PC-3 (cell line): ENCODE data around the gene PDGFRA. TPM values are rescaled to one million over a fixed set of nuclear protein-coding genes. Genes with fewer than 3 reads are reported as not detected.

Source experiments
- ATAC-seq: fragments of 200-7000 bp; cut with Tn5 transposase; 2 replicates; pipeline ENCODE4 v1.9.1; 2020; ENCODE audit warnings: mild to moderate bottlenecking, moderate library complexity
- BruUV-seq: library from RNA; stranded (reverse); fragments of 400-500 nt; replicated peaks from 2 replicates; lab custom pipeline; 2021; lab: Mats Ljungman, UMichigan
- CTCF ChIA-PET: fragments of 300-600 bp; sonication (Branson Sonifier 250); formaldehyde crosslinking; loops from one replicate; lab custom pipeline; 2022; ENCODE audit warnings: antibody characterized with exemption; lab: Charles Lee
- POLR2A ChIA-PET: fragments of 300-600 bp; sonication (Branson Sonifier 250); formaldehyde crosslinking; loops from one replicate; lab custom pipeline; 2022; ENCODE audit warnings: antibody characterized with exemption; ENCODE audit not compliant: unreplicated experiment; lab: Charles Lee
- DNase-seq: peaks from one replicate; pipeline ENCODE4 v3.0.0-alpha.2; 2015
- H2AFZ ChIP-seq: fragments of 300-600 bp; sonication (generic); 2 replicates; pipeline ENCODE4 v1.6.0; 2016; ENCODE audit warnings: antibody characterized with exemption, low read length
- H3F3A ChIP-seq: fragments of 300-600 bp; sonication (generic); one replicate; pipeline ENCODE4 v1.6.0; 2017; ENCODE audit warnings: antibody characterized with exemption, low read length, control low read depth, mild to moderate bottlenecking; ENCODE audit not compliant: unreplicated experiment
- H3K27ac ChIP-seq: fragments of 300-600 bp; sonication (generic); 2 replicates; pipeline ENCODE4 v1.5.1; 2016; ENCODE audit warnings: mild to moderate bottlenecking, low read length
- H3K27me3 ChIP-seq: fragments of 300-600 bp; sonication (generic); 2 replicates; pipeline ENCODE4 v1.6.1; 2016; ENCODE audit warnings: low read length, mixed read lengths
- H3K36me3 ChIP-seq: fragments of 300-600 bp; sonication (generic); 2 replicates; pipeline ENCODE4 v1.6.1; 2016; ENCODE audit warnings: low read depth, mixed run types, low read length, mixed read lengths
- H3K4me1 ChIP-seq: fragments of 300-600 bp; sonication (generic); 2 replicates; pipeline ENCODE4 v1.5.1; 2016; ENCODE audit warnings: low read length; ENCODE audit not compliant: insufficient read depth
- H3K4me2 ChIP-seq: fragments of 300-600 bp; sonication (generic); 2 replicates; pipeline ENCODE4 v1.6.0; 2016; ENCODE audit warnings: low read length
- H3K4me3 ChIP-seq: fragments of 300-600 bp; sonication (generic); 2 replicates; pipeline ENCODE4 v1.5.1; 2016; ENCODE audit warnings: mild to moderate bottlenecking, low read length, mixed read lengths
- H3K79me2 ChIP-seq: fragments of 300-600 bp; sonication (generic); 2 replicates; pipeline ENCODE4 v1.6.1; 2017; ENCODE audit warnings: low read length, mixed read lengths
- H3K9ac ChIP-seq: fragments of 300-600 bp; sonication (generic); 2 replicates; pipeline ENCODE4 v1.6.0; 2016; ENCODE audit warnings: mild to moderate bottlenecking, low read length
- H3K9me2 ChIP-seq: fragments of 300-600 bp; sonication (generic); replicated peaks from 2 replicates; pipeline ENCODE4 v1.6.1; 2016; ENCODE audit warnings: mixed run types, low read length, mixed read lengths
- H3K9me3 ChIP-seq: fragments of 300-600 bp; sonication (generic); 2 replicates; pipeline ENCODE4 v1.6.1; 2016; ENCODE audit warnings: low read length, mixed read lengths
- H4K20me1 ChIP-seq: fragments of 300-600 bp; sonication (generic); 2 replicates; pipeline ENCODE4 v1.6.1; 2016; ENCODE audit warnings: low read length, mixed read lengths
- EZH2 ChIP-seq: fragments of 300-600 bp; sonication (generic); IDR thresholded peaks from one replicate; pipeline ENCODE4 v1.6.1; 2017; ENCODE audit warnings: antibody characterized with exemption, mild to moderate bottlenecking, low read length; ENCODE audit not compliant: unreplicated experiment
- EZH2phosphoT487 ChIP-seq: fragments of 300-600 bp; sonication (generic); IDR thresholded peaks from 2 replicates; pipeline ENCODE4 v1.6.1; 2018; ENCODE audit warnings: mild to moderate bottlenecking, antibody characterized with exemption, low read length, borderline replicate concordance
- intact Hi-C: fragments of 100-400 bp; cut with micrococcal nuclease; formaldehyde crosslinking; loops from 2 replicates; pipeline ENCODE4 v1.9.0; 2023
- total RNA-seq: library from RNA; depleted of rRNA; stranded (reverse); fragments of >200 nt; gene quantifications from 2 replicates; pipeline ENCODE4 v1.2.3, GENCODE V29; 2014
- TF ChIP-seq, protein P1 (sequence below): fragments of 300-600 bp; sonication (generic); conservative IDR thresholded peaks from 2 replicates; pipeline ENCODE4 v1.5.1; 2017; ENCODE audit warnings: antibody characterized with exemption, low read depth, mild to moderate bottlenecking, low read length

The PDGFRA gene
- total RNA-seq, 1 experiment from 2014 or later: 1.1 TPM

DNA sequence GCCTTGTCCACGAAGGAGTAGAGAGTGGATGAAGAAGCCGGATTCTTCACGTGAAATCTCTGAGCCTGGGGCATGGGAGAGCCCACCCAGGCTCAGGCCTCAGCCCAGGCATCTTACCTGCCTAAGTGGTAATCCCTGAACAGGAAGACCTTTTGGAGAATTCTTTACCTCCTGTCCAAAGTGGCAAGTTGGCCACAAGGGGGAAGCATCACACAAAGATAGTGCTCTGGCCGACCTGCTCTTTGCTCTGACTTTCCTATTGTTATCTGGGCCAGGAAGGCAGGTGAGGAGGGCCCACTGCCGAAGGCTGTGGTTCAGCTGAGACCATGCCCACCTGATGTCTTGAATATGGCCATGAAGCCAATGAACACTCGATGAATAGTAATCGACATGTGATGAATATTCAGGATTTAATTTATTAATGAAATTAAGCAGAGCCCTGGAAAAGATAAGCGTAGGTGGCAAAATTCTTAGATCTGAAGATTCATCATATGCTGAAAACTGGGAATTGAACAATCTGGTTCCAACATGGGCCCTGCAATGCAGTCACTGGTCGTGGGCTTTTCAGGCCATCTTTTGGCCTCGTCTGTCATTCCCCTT lies 93.8 kb downstream of the PDGFRA start:
- no peaks in the 10 kb centered on the region for H3K9me2 ChIP-seq
- H3K4me3 ChIP-seq: no peak overlapping the region
- H3K9me3 ChIP-seq: no peaks in the 10 kb centered on the region
- no peaks in the 10 kb centered on the region for H3K27me3 ChIP-seq
- no TSS peak for BruUV-seq
- H3K9ac ChIP-seq: no peak overlapping the region
- no peaks in the 10 kb centered on the region for H3F3A ChIP-seq
- no peaks in the 10 kb centered on the region for H3K79me2 ChIP-seq
- DNase-seq (peak; percentile 88), ATAC-seq (peak; percentile 88)
- H3K4me1 ChIP-seq: peaks cover 14% of the 10 kb centered on the region
- TF ChIP-seq, protein P1, sequence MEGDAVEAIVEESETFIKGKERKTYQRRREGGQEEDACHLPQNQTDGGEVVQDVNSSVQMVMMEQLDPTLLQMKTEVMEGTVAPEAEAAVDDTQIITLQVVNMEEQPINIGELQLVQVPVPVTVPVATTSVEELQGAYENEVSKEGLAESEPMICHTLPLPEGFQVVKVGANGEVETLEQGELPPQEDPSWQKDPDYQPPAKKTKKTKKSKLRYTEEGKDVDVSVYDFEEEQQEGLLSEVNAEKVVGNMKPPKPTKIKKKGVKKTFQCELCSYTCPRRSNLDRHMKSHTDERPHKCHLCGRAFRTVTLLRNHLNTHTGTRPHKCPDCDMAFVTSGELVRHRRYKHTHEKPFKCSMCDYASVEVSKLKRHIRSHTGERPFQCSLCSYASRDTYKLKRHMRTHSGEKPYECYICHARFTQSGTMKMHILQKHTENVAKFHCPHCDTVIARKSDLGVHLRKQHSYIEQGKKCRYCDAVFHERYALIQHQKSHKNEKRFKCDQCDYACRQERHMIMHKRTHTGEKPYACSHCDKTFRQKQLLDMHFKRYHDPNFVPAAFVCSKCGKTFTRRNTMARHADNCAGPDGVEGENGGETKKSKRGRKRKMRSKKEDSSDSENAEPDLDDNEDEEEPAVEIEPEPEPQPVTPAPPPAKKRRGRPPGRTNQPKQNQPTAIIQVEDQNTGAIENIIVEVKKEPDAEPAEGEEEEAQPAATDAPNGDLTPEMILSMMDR: peak; percentile 96
- TF ChIP-seq EZH2 (no peak), EZH2phosphoT487 (no peak)
- POLR2A ChIA-PET: no interaction called here
- H2AFZ ChIP-seq: 0 out of 2 replicates have a peak overlapping the region, but pooled peaks have one; percentile 1
- CTCF ChIA-PET: no interaction called here
- no peak overlapping the region for H3K27ac ChIP-seq
- H3K4me2 ChIP-seq: no peak overlapping the region
- H4K20me1 ChIP-seq: no peaks in the 10 kb centered on the region
- intact Hi-C loops: loop anchor here (1.0 to 5.0 kb wide), 5 partner anchors 110 to 1414 kb away; no protein-coding TSS in a partner anchor
- H3K36me3 ChIP-seq: no peaks in the 10 kb centered on the region

DNA sequence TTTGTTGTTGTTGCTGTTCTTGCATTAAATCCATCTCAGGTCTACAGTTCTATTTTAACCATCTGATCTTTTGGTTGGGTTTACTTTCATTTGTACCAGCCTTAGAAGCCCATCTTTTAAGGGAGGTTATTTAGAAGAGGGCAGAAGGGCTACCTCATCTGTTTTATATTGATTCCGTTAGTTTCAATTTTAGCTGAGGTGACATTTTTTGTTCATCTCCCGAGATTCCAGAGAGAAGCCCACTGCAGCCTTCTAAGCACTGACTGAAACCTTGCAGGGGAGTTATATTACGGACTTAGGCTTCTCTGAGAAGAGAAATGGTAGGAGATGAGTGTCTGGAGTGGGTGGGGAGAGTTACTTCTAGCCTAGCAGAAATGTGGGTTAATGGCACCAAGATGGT lies 101.8 kb downstream of the PDGFRA start:
- DNase-seq (no peak), ATAC-seq (no peak)
- no peak overlapping the region for H3K9ac ChIP-seq
- no peaks in the 10 kb centered on the region for H3K79me2 ChIP-seq
- no peaks in the 10 kb centered on the region for H3K9me3 ChIP-seq
- no peak for TF ChIP-seq EZH2
- TF ChIP-seq, protein P1: no peak
- H3K36me3 ChIP-seq: no peaks in the 10 kb centered on the region
- H3K4me1 ChIP-seq: no peaks in the 10 kb centered on the region
- H2AFZ ChIP-seq: no peak overlapping the region
- peaks cover 44% of the 10 kb centered on the region for H3K27me3 ChIP-seq
- ChIA-PET CTCF (no interaction called here), POLR2A (no interaction called here)
- H3K4me2 ChIP-seq: no peak overlapping the region
- H3K9me2 ChIP-seq: no peaks in the 10 kb centered on the region
- no TSS peak for BruUV-seq
- H3F3A ChIP-seq: no peaks in the 10 kb centered on the region
- H4K20me1 ChIP-seq: no peaks in the 10 kb centered on the region
- no peak overlapping the region for H3K27ac ChIP-seq
- intact Hi-C loops: no loop called here
- H3K4me3 ChIP-seq: no peak overlapping the region

DNA sequence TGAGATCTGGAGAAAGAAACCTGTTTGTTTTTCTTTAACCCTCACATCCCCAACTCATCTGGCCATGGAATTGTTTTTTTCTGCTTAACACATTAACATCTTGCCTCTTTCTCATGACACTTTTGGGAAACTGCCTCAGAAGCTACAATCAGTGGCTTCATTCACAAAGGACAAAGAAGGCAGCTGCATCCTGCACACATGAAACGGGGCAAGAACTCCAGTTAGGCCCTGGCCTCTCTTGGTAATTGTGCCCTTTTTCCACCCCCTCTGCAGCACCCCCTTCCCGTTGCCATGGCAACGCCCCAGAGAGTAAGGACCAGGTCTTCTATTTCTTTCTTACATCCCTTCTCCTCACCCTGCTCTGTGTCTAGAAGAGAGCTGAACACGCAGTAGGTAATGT lies 103.4 kb downstream of the PDGFRA start:
- Histone ChIP-seq H3K9me3 (no peaks in the 10 kb centered on the region), H3F3A (no peaks in the 10 kb centered on the region), H3K36me3 (no peaks in the 10 kb centered on the region), H3K27me3 (peaks cover 58% of the 10 kb centered on the region), H2AFZ (no peak overlapping the region), H3K27ac (no peak overlapping the region), H3K79me2 (no peaks in the 10 kb centered on the region), H4K20me1 (no peaks in the 10 kb centered on the region), H3K4me3 (no peak overlapping the region), H3K9ac (no peak overlapping the region), H3K4me1 (no peaks in the 10 kb centered on the region), H3K9me2 (no peaks in the 10 kb centered on the region), H3K4me2 (no peak overlapping the region)
- no peak for TF ChIP-seq EZH2
- TF ChIP-seq EZH2phosphoT487: no peak
- TF ChIP-seq, protein P1: no peak
- ATAC-seq (no peak), DNase-seq (no peak)
- BruUV-seq: no TSS peak
- ChIA-PET POLR2A (no interaction called here), CTCF (no interaction called here)
- intact Hi-C loops: no loop called here
